ENCODE results near the gene CNTNAP2.

DNA sequence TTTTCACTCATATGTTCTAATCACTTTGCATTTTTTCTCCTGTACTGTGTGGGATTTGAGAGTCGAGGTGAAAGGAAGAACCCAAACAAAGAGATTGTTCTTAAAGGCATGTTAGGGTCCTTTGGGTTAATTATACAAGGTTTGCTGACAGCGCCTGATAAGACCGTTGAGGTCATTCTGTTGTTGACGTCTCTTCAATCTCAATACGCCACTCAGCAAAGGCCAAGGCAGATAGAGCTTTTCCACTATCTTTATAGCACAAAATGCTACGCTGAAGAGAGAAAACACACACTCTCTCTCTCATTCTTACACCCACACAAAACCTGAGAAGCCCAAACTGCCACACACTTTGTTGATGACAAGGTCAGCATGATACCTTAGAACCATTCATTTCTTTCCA is 228.7 kb downstream of the CNTNAP2 start:
- TF ChIP-seq POLR2A (IDR thresholded peaks at IDR 0.05; ENCODE audit: low read depth, low read length) (no peak), POLR2AphosphoS5 (IDR thresholded peaks at IDR 0.05; ENCODE audit: low read depth, low read length) (no peak), TAF1 (IDR thresholded peaks at IDR 0.05; ENCODE audit: low read depth, low read length) (no peak), SPI1 (IDR thresholded peaks at IDR 0.05; ENCODE audit: low read depth, low read length) (no peak), PAX5 (IDR thresholded peaks at IDR 0.05; ENCODE audit: insufficient read depth, low read length, severe bottlenecking) (no peak)
